Measurements from ENCODE around the gene SMIM10L2A.
"Not testable (repeated sequence)": the region's sequence is repeated elsewhere in the genome, so short reads cannot be mapped to it uniquely, and the experiment has no call there.

The SMIM10L2A gene

DNA sequence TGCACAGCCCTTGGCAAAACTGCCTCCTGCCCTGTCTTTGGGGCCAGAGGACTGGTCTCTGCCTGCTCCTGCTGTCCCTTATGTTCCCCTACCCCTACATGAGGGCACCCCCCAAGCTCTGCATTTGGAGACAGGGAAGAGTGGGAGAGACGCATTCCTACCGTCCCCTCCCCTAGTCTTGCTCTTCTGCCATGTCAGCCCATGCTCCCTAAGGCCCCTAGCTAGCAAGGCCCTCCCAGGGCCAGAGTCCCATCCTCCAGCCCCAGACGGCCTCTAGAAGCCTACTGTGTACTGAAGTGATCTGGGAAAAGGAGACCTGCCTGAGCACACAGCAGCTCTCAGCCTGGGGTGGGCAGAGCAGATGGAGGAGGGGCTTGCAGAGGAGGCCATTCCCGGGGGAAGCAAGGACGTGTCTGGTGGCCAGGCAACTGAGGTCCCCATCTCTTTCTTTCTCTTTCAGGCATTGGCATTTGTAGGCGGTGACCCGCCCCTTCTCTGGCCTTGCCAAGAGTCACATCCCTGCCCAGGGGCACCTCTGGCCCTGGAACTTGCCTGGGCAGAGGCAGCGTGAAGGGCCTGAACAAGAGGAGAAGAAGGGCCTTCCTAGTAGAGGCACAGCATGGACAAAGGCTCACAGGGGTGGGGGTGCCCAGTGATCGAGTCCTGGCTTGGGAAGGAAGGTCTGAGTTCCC is 1.6 kb downstream of the SMIM10L2A start:
- DNase-seq, result not testable (repeated sequence)

- DNase-seq, result no peak
Observed at GRCh38 chrX:135424469-135424868, 2.7 kb downstream of the SMIM10L2A start.

DNA sequence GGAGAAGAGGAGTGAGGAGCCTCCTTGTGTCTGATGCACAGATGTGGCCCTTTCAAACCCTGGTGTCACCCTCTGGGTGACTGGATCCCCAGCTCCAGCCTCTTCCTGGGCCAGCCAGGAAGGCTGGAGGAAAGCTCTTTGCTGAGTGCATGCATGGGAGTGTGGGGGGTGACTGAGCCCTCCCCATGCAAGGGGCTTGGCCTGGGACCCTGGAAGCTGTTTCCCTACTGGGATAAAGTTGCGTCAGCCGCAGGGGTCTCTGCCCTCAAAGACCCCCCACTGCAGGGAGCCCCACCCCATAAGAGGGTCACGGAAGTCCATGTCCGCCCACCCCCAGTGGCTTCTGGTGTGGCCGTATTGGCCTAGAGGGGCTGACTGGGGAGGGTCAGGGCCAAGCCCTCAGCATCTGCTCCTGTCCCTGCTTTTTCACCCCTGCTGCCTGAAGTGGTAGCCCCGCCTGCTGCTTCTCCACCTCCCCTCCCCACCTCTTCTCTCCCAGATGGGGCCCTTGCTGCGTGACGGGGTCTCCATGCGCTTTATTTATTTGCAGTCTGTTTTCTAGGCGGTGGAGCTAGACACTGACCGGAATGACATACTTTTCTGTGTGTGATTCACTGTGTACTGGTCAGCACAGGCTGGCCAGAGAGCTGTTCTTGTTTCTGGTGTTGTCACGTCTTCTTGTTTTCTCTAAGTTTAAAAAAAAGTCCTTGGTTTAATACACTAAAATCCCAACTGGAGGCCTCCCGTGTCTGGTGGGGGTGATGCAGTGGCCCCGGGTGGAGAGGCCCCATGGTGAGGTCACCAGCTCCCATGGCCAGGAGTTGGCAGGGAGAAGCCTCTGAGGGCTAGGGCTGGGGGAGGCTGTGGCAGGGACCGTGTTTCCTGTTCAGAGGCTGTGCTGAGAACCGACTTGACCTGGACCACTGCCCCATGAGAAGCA is 3.6 kb downstream of the SMIM10L2A start:
- DNase-seq, result no peak

GRCh38 chrX:135429429-135429828 is 7.7 kb downstream of the SMIM10L2A start:
- no peak for DNase-seq

GRCh38 chrX:135431886-135432285 is 10.1 kb downstream of the SMIM10L2A start:
- no peak for DNase-seq

DNA sequence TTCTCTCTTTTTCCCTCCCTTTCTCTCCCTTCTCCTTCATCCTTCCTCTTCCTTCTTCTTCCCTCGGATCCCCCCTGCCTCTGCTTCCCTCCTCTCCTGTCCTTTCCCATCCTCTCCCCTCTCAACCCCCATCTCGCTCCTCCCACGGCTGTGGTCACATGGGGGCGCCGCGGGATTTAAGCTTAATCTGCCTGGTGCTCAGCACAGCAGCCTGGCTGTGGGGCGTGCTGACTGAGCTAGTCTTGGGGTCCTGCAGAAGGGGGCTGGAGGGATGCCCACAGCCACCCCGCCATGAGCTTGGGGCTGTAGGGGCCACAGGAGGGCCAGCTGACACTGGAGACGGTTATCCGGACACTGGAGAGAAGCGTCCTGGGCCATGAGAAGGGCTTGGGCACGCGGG is 10.7 kb downstream of the SMIM10L2A start:
- no peak for DNase-seq

GRCh38 chrX:135432881-135433521 is 11.3 kb downstream of the SMIM10L2A start:
- no peak for DNase-seq

GRCh38 chrX:135433531-135434257 is 11.9 kb downstream of the SMIM10L2A start:
- DNase-seq, result no peak

DNA sequence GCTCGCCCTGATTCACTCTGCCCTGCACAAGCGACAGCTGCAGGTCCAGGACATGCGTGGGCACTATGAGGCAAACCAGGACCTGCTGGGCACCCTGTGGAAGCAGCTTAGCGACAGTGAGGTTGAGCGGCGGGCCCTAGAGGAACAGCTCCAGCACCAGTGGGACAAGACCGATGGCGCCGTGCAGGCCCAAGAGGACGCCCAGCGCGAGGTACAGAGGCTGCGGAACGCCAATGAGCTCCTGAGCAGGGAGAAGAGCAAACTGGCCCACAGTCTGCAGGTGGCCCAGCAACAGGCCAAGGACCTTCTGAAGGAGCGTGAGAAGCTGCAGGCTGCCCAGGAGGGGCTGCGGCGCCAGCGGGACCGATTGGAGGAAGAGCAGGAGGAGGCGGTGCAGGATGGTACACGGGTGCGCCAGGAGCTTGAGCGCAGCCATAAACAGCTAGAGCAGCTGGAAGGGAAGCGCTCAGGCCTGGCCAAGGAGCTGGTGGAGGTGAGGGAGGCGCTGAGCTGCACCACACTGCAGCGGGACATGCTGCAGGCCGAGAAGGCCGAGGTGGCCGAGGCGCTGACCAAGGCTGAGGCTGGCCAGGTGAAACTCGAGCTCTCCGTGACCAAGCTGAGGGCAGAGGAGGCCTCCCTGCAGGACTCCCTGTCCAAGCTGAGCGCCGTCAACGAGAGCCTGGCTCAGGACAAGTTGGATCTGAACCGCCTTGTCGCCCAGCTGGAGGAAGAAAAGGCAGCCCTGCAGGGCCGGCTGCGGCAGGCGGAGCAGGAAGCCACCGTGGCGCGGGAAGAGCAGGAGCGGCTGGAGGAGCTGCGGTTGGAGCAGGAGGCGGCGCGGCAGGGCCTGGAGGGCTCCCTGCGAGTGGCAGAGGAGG is 12.8 kb downstream of the SMIM10L2A start:
- DNase-seq, result no peak

GRCh38 chrX:135435139-135435922 is 13.6 kb downstream of the SMIM10L2A start:
- DNase-seq, result no peak

DNA sequence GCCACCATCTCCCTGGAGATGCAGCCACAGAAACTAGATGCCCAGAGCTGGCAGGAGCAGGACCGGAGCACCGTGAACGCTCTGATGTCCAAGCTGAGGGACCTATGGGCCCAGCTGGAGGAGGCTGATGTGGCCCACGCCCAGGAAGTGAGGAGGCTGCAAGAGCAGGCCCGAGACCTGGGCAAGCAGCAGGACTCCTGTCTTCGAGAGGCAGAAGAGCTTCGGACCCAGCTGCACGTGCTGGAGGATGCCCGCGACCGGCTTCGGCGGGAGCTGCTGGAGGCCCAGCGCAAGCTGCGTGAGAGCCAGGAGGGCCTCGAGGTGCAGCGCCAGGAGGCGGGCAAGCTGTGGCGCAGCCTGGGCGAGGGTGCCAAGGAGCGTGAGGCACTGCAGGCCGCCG is 14.2 kb downstream of the SMIM10L2A start:
- no peak for DNase-seq

DNA sequence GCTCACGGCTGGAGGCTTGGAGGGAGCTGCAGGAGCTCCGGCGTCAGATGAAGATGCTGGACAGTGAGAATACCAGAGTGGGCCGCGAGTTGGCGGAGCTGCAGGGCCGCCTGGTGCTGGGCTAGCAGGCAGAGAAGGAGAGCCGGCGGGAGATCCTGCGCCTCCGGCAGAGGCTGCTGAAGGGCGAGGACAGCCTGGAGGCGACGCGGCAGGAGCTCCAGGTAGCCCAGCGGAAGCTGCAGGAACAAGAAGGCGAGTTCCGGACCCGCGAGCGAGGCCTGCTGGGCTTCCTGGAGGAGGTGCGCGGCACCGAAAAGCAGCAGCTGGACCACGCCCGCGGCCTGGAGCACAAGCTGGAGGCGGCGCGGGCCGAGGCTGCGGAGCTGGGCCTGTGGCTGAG is 14.7 kb downstream of the SMIM10L2A start:
- DNase-seq, result no peak

GRCh38 chrX:135436966-135437866 is 15.5 kb downstream of the SMIM10L2A start:
- no peak for DNase-seq

- DNase-seq, result no peak
Observed at GRCh38 chrX:135437867-135438733, 16.4 kb downstream of the SMIM10L2A start.

- no peak for DNase-seq
Observed at GRCh38 chrX:135438734-135439043, 16.9 kb downstream of the SMIM10L2A start.

DNA sequence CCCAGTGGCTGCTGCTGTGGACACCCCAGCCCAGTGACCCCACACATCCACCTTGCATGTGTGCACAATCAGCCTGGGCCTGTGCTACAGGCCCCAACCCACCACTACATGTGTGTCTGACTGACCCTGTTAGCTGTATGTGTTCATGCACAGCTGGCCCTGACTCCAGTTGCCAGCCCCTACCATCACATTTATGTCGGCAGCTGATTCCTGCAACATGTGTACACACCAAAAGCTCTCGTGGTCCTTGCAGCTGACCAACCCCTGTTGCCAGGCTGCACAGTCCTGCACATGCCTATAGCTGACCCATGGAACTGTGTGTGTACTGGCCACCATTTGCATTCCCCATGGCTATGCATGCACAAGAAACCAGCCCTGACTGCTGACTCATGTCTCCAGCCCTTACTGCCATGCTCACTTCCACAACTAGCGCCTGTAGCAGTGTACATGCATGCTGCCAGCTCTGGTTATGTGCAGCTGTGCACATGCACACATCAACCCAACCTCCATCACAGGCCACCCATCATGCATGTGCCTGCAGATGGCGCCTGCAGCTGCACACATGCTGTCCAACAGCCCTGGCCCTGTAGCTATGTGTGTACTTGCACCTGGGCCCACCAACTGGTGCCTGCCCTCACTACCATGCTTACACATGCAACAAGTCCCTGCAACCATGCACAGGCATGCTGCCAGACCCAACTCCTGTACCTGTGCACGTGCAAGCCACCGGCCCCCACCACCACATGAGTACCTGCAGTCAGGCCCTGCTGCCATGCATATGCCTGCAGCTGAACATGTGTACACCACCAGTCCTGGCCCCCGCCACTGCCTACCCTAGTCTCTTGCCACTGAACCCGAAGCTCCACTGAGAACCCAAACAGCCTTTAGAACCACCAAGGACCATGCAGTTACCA is 28.1 kb downstream of the SMIM10L2A start:
- no peak for DNase-seq

DNA sequence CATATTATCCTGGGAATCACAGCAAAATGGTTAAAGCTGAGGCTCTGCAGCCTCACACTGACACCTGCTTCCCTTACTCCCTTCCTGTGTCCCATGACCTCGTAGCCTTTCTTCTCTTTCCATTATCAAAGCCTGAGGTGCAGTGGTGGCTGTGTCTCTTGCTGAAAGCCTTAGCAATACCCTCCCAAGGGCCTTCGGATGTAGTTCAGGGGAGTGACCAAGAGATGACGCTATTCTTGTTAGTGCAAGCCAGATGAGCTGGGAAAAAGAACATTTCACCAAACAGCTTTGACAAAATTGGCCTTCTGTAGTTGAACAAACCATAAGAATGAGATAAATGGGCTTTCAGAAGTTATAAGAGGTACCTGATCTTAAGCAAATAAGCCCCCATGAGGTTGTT is 31.6 kb downstream of the SMIM10L2A start:
- no peak for DNase-seq

GRCh38 chrX:135454816-135455215 is 33.1 kb downstream of the SMIM10L2A start:
- DNase-seq, result no peak

Data from cortex of kidney (tissue), 1 donor.